Glomerular endothelial cell (primary cell): ENCODE measurements around the gene KCNQ5. TPM values are rescaled to one million over a fixed set of nuclear protein-coding genes. Genes with fewer than 3 reads are reported as not detected.

Experiments used
- DNase-seq: peaks from one replicate; pipeline ENCODE4 v3.0.0-alpha.2; 2011; ENCODE audit warnings: low read depth, low spot score; ENCODE audit errors: extremely low read depth
- total RNA-seq: library from RNA; depleted of rRNA; stranded (reverse); fragments of >200 nt; gene quantifications from 2 replicates; pipeline ENCODE4 v1.2.3, GENCODE V29; 2015

The KCNQ5 gene
- total RNA-seq, 1 donor from 2014 or later: 1.1 TPM

GRCh38 chr6:72788188-72788587, 166.3 kb downstream of the KCNQ5 start:
- no peak for DNase-seq

- no peak for DNase-seq
These were observed 167.3 kb downstream of the KCNQ5 start for GRCh38 chr6:72789145-72789544.

GRCh38 chr6:72792692-72793091, 170.8 kb downstream of the KCNQ5 start:
- no peak for DNase-seq

GRCh38 chr6:72793641-72794395, 172.0 kb downstream of the KCNQ5 start:
- DNase-seq: no peak

- DNase-seq: no peak
These were observed 176.3 kb downstream of the KCNQ5 start for GRCh38 chr6:72798196-72798595.

- DNase-seq: no peak
These were observed 188.0 kb downstream of the KCNQ5 start for GRCh38 chr6:72809746-72810379.

GRCh38 chr6:72810571-72811280, 188.9 kb downstream of the KCNQ5 start:
- DNase-seq: no peak

GRCh38 chr6:72811971-72812421, 190.1 kb downstream of the KCNQ5 start:
- DNase-seq: no peak

- DNase-seq: no peak
These were observed 192.1 kb downstream of the KCNQ5 start for GRCh38 chr6:72813807-72814596.

- DNase-seq: no peak
These were observed 194.2 kb downstream of the KCNQ5 start for GRCh38 chr6:72816022-72816421.

- DNase-seq: no peak
These were observed 195.3 kb downstream of the KCNQ5 start for GRCh38 chr6:72817208-72817607.

GRCh38 chr6:72819609-72820008, 197.7 kb downstream of the KCNQ5 start:
- DNase-seq: no peak

GRCh38 chr6:72820153-72820552, 198.3 kb downstream of the KCNQ5 start:
- DNase-seq: no peak

GRCh38 chr6:72820906-72821305, 199.0 kb downstream of the KCNQ5 start:
- no peak for DNase-seq

- no peak for DNase-seq
These were observed 200.2 kb downstream of the KCNQ5 start for GRCh38 chr6:72822023-72822422.

- no peak for DNase-seq
These were observed 200.8 kb downstream of the KCNQ5 start for GRCh38 chr6:72822691-72823090.

GRCh38 chr6:72824833-72825232, 203.0 kb downstream of the KCNQ5 start:
- DNase-seq: no peak

GRCh38 chr6:72825315-72825911, 203.5 kb downstream of the KCNQ5 start:
- DNase-seq: no peak

GRCh38 chr6:72826037-72826436, 204.2 kb downstream of the KCNQ5 start:
- DNase-seq: no peak

- no peak for DNase-seq
These were observed 205.0 kb downstream of the KCNQ5 start for GRCh38 chr6:72826744-72827438.
